GM21381 (cell line): ENCODE data around the gene RNF38.
"Not testable (repeated sequence)": the region's sequence is repeated elsewhere in the genome, so short reads cannot be mapped to it uniquely, and the experiment has no call there.

Source experiments
- ATAC-seq: cut with Tn5 transposase; IDR thresholded peaks from one replicate; pipeline ENCODE4 v1.9.1; 2021; ENCODE audit warnings: mild to moderate bottlenecking, moderate library complexity; ENCODE audit not compliant: unreplicated experiment

The RNF38 gene

GRCh38 chr9:36399980-36400331, at the start of gene RNF38:
RNF38 (minus strand) TSS chr9:36400269; CDS start chr9:36400108, 161 bp downstream.
- no peak for ATAC-seq

- ATAC-seq: not testable (repeated sequence)
Observed at GRCh38 chr9:36448555-36448954, 48.5 kb upstream of the RNF38 start.

GRCh38 chr9:36448017-36448416, 47.9 kb upstream of the RNF38 start:
- no peak for ATAC-seq

GRCh38 chr9:36446678-36447077, 46.6 kb upstream of the RNF38 start:
- ATAC-seq: not testable (repeated sequence)

- no peak for ATAC-seq
Observed at GRCh38 chr9:36445800-36446361, 45.8 kb upstream of the RNF38 start.

GRCh38 chr9:36444203-36444602, 44.1 kb upstream of the RNF38 start:
- no peak for ATAC-seq

- ATAC-seq: no peak
Observed at GRCh38 chr9:36443581-36443980, 43.5 kb upstream of the RNF38 start.

GRCh38 chr9:36442710-36443109, 42.6 kb upstream of the RNF38 start:
- ATAC-seq: no peak

GRCh38 chr9:36441966-36442365, 41.9 kb upstream of the RNF38 start:
- ATAC-seq: no peak

GRCh38 chr9:36438536-36439236, 38.6 kb upstream of the RNF38 start:
- ATAC-seq: no peak

- no peak for ATAC-seq
Observed at GRCh38 chr9:36437790-36438189, 37.7 kb upstream of the RNF38 start.

- no peak for ATAC-seq
Observed at GRCh38 chr9:36436909-36437308, 36.8 kb upstream of the RNF38 start.

- ATAC-seq: no peak
Observed at GRCh38 chr9:36433386-36433785, 33.3 kb upstream of the RNF38 start.

GRCh38 chr9:36431078-36431477, 31.0 kb upstream of the RNF38 start:
- no peak for ATAC-seq

- ATAC-seq: no peak
Observed at GRCh38 chr9:36426945-36427344, 26.9 kb upstream of the RNF38 start.

GRCh38 chr9:36426348-36426747, 26.3 kb upstream of the RNF38 start:
- no peak for ATAC-seq

- ATAC-seq: no peak
Observed at GRCh38 chr9:36424289-36425055, 24.4 kb upstream of the RNF38 start.

- ATAC-seq: no peak
Observed at GRCh38 chr9:36423206-36423605, 23.1 kb upstream of the RNF38 start.

- ATAC-seq: no peak
Observed at GRCh38 chr9:36416890-36417289, 16.8 kb upstream of the RNF38 start.

- no peak for ATAC-seq
Observed at GRCh38 chr9:36415822-36416525, 15.9 kb upstream of the RNF38 start.

- ATAC-seq: not testable (repeated sequence)
Observed at GRCh38 chr9:36411410-36411809, 11.3 kb upstream of the RNF38 start.
